ENCODE data around the gene SAMHD1.

DNA sequence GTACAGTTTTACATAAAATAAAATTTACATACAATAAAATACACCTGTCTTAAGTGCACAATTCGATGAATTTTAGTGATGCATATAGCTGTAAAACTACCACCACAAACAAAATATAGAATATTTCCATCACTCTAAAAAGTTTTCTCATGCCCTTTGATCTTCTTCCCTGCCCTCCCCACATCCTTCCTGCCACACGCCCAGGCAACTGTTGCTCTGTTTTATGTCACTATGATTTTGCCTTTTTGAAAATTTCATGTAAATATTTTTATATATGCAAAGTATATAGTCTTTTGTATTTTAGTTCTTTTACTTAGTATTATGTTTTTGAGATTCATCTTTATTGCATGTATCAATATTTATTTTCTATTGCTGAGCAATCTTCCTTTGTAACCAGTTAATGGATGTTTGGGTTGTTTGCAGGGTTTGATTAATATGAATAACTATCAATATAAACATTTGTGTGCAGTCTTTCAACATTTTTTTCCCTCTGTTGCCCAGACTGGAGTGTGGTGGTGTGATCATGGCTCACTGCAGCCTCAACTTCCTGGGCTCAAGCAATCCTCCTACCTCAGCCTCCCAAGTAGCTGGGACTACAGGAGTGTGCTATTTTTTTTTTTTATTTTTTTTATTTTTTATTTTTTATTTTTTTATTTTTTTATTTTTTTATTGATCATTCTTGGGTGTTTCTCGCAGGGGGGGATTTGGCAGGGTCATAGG is 23.8 kb upstream of the SAMHD1 start:
- TF ChIP-seq, protein P1, sequence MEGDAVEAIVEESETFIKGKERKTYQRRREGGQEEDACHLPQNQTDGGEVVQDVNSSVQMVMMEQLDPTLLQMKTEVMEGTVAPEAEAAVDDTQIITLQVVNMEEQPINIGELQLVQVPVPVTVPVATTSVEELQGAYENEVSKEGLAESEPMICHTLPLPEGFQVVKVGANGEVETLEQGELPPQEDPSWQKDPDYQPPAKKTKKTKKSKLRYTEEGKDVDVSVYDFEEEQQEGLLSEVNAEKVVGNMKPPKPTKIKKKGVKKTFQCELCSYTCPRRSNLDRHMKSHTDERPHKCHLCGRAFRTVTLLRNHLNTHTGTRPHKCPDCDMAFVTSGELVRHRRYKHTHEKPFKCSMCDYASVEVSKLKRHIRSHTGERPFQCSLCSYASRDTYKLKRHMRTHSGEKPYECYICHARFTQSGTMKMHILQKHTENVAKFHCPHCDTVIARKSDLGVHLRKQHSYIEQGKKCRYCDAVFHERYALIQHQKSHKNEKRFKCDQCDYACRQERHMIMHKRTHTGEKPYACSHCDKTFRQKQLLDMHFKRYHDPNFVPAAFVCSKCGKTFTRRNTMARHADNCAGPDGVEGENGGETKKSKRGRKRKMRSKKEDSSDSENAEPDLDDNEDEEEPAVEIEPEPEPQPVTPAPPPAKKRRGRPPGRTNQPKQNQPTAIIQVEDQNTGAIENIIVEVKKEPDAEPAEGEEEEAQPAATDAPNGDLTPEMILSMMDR (IDR thresholded peaks at IDR 0.05) = no peak
- no peak for TF ChIP-seq EP300 (IDR thresholded peaks at IDR 0.05)
